GM23338 (cell line): Measurements from ENCODE around the gene GFAP.

ENCODE experiments used
- CTCF ChIP-seq, 2 experiments: fragments of 200-600 bp in 1 of 2; sonication (generic) in 1 of 2; conservative IDR thresholded peaks; 2 replicates each; pipeline versions ENCODE4 v1.5.1 to v1.6.1; 2016 to 2017; ENCODE audit warnings: antibody characterized with exemption in 2 of 2, low read depth in 2 of 2, mild to moderate bottlenecking in 2 of 2, moderate library complexity in 1 of 2
- EZH2 ChIP-seq: fragments of 200-600 bp; sonication (generic); IDR thresholded peaks from one replicate; pipeline ENCODE4 v1.8.0; 2017; ENCODE audit warnings: antibody characterized with exemption, mild to moderate bottlenecking, low read depth; ENCODE audit not compliant: unreplicated experiment
- EZH2phosphoT487 ChIP-seq: fragments of 200-600 bp; sonication (generic); IDR thresholded peaks from one replicate; pipeline ENCODE4 v1.8.1; 2018; ENCODE audit warnings: antibody characterized with exemption; ENCODE audit not compliant: unreplicated experiment
- NANOG ChIP-seq: IDR thresholded peaks from 2 replicates; pipeline ENCODE4 v1.6.1; 2016; ENCODE audit warnings: antibody characterized with exemption, borderline replicate concordance
- POLR2AphosphoS5 ChIP-seq: IDR thresholded peaks from 2 replicates; pipeline ENCODE4 v1.6.1; 2016; ENCODE audit warnings: antibody characterized with exemption, low read depth
- STAT1 ChIP-seq: IDR thresholded peaks from one replicate; pipeline ENCODE4 v1.6.1; 2016; ENCODE audit warnings: antibody characterized with exemption; ENCODE audit not compliant: unreplicated experiment
- ZNF114 ChIP-seq: fragments of 250-450 bp; sonication (Bioruptor Pico); IDR thresholded peaks from 2 replicates; pipeline ENCODE4 v1.5.0; 2020; ENCODE audit warnings: mild to moderate bottlenecking, moderate library complexity

DNA sequence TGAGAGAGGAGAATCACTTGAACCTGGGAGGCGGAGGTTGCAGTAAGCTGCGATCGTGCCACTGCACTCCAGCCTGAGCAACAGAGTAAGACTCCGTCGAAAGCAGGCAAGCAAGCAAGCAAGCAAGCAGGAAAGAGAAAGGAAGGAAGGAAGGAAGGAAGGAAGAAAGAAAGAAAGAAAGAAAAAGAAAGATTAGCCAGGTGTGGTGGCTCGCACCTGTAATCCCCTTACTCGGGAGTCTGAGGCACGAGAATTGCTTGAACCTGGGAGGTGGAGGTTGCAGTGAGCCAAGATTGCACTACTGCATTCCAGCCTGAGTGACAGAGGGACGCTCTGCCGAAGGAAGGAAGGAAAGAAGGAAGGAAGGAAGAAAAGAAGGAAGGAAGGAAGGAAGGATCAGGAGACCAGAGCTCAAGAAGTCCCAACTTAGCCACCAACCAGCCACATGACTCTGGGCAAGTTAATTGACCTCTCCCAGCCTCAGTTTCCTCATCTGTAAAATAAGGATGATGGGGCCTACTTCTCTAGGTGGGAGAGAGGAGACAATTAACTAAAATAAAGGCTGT, 6.5 kb downstream of the GFAP start:
- TF ChIP-seq CTCF (conservative IDR thresholded peaks at IDR 0.05; ENCODE audit: low read depth in 2 of 2) = no peak
- no peak for TF ChIP-seq EZH2
- TF ChIP-seq POLR2AphosphoS5 = no peak
- TF ChIP-seq ZNF114 (CRISPR knock-in tag) = no peak
- TF ChIP-seq STAT1 = no peak
- TF ChIP-seq EZH2phosphoT487 = no peak
- TF ChIP-seq NANOG = no peak
